Activated T-helper 9 cell treated with anti-CD3 and anti-CD28 coated beads, Interleukin-2, amount 50 U/mL, for 16 hours (primary cell): Measurements from ENCODE around the gene TRMT11.
"Not testable (repeated sequence)": the region's sequence is repeated elsewhere in the genome, so short reads cannot be mapped to it uniquely, and the experiment has no call there.

ENCODE experiments used
- DNase-seq: peaks from one replicate; pipeline ENCODE4 v3.0.0-alpha.2; 2020; ENCODE audit warnings: low read depth

Gene TRMT11

GRCh38 chr6:126047648-126048047, 61.3 kb downstream of the TRMT11 start:
- no peak for DNase-seq

- no peak for DNase-seq
Measured at GRCh38 chr6:126048635-126049034, 62.3 kb downstream of the TRMT11 start.

- no peak for DNase-seq
Measured at GRCh38 chr6:126050795-126051194, 64.5 kb downstream of the TRMT11 start.

GRCh38 chr6:126051791-126052190, 65.5 kb downstream of the TRMT11 start:
- DNase-seq: no peak

GRCh38 chr6:126052485-126052884, 66.1 kb downstream of the TRMT11 start:
- no peak for DNase-seq

- no peak for DNase-seq
Measured at GRCh38 chr6:126054258-126054702, 67.9 kb downstream of the TRMT11 start.

- no peak for DNase-seq
Measured at GRCh38 chr6:126054802-126055201, 68.5 kb downstream of the TRMT11 start.

- no peak for DNase-seq
Measured at GRCh38 chr6:126055449-126055848, 69.1 kb downstream of the TRMT11 start.

GRCh38 chr6:126056355-126057004, 70.1 kb downstream of the TRMT11 start:
- no peak for DNase-seq

GRCh38 chr6:126058085-126058484, 71.7 kb downstream of the TRMT11 start:
- DNase-seq: not testable (repeated sequence)

GRCh38 chr6:126060400-126060799, 74.1 kb downstream of the TRMT11 start:
- DNase-seq: no peak

GRCh38 chr6:126063512-126064146, 77.3 kb downstream of the TRMT11 start:
- no peak for DNase-seq

- no peak for DNase-seq
Measured at GRCh38 chr6:126064257-126064747, 78.0 kb downstream of the TRMT11 start.

GRCh38 chr6:126064748-126065401, 78.5 kb downstream of the TRMT11 start:
- no peak for DNase-seq

GRCh38 chr6:126066053-126067048, 80.0 kb downstream of the TRMT11 start:
- DNase-seq: no peak

- DNase-seq: no peak
Measured at GRCh38 chr6:126067073-126067472, 80.7 kb downstream of the TRMT11 start.

GRCh38 chr6:126069449-126069848, 83.1 kb downstream of the TRMT11 start:
- no peak for DNase-seq

GRCh38 chr6:126071000-126071647, 84.8 kb downstream of the TRMT11 start:
- no peak for DNase-seq

GRCh38 chr6:126072172-126072571, 85.8 kb downstream of the TRMT11 start:
- no peak for DNase-seq

- no peak for DNase-seq
Measured at GRCh38 chr6:126072834-126073233, 86.5 kb downstream of the TRMT11 start.

GRCh38 chr6:126075335-126076071, 89.2 kb downstream of the TRMT11 start:
- no peak for DNase-seq
